Measurements from ENCODE around the gene CBX8.

GRCh38 chr17:79820959-79821330, 24.1 kb upstream of the CBX8 start:
- TF ChIP-seq CTCF (IDR thresholded peaks at IDR 0.05) (no peak), POLR2A (IDR thresholded peaks at IDR 0.05) (no peak)
